ENCODE measurements around the gene MYO18A.
"Not testable (repeated sequence)": the region's sequence is repeated elsewhere in the genome, so short reads cannot be mapped to it uniquely, and the experiment has no call there.

MYO18A gene

GRCh38 chr17:29165261-29165660 is 14.9 kb downstream of the MYO18A start:
- no peak for DNase-seq

GRCh38 chr17:29163563-29163962 is 16.6 kb downstream of the MYO18A start:
- DNase-seq, result no peak

- DNase-seq, result no peak
These were observed 17.3 kb downstream of the MYO18A start for GRCh38 chr17:29162909-29163341.

DNA sequence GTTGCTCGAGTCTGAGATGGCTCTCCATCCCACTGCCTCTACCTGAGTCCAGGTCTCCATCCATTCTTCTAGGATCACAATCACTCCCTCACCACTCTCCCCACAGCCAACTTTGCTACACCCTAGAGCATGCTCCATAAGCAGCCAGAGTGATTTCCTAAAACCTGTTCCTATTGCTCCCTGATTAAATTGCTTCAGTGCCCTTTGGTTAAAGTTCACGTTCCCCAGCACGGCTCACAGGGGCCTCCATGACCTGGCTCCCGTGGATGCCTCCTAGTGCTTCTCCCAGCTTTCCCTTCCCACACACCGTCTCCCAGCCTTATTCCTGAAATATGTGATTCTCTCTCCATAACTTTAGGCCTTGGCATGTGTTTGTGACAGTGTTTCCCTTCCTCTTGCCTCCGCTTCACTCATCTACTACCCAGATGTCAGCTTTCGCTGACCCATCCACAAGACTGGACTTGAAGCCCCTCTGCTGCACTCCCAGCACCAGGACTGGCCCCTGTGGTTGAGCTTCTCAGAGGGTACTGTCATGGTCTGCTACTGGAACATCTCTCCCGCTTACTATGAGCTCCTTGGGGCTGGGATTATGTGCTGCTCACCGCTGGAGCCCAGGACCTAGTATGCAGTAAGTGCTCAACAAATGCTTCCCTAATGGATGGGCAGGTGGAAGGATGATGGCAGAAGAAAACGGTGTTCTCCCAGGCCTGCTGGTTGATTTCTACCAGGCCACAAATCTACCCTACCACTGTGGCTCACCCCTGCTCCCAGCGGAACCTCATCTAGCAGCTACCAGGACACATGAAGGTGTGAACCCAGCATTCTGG is 17.9 kb downstream of the MYO18A start:
- no peak for DNase-seq

DNA sequence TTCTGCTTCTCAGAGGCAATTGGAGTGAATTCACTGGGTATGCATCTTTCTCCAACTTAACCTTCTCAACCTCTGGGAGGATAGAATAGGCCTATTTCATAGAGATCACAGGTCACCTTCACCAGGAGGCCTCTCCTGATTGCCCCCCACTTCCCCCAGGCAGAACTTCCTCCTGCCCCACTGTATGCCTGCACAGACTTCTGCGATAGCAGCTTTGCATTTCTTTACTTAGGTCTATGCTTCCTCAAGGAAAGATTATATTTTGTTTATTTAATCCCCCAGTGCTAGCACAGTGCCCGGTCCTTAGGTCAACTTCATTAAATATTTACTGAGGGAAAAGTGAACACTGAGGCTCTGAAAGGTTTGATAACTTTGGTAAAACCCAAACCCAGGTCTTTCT is 19.9 kb downstream of the MYO18A start:
- no peak for DNase-seq

- DNase-seq, result no peak
These were observed 20.8 kb downstream of the MYO18A start for GRCh38 chr17:29159306-29159860.

GRCh38 chr17:29158488-29159275 is 21.5 kb downstream of the MYO18A start:
- no peak for DNase-seq

DNA sequence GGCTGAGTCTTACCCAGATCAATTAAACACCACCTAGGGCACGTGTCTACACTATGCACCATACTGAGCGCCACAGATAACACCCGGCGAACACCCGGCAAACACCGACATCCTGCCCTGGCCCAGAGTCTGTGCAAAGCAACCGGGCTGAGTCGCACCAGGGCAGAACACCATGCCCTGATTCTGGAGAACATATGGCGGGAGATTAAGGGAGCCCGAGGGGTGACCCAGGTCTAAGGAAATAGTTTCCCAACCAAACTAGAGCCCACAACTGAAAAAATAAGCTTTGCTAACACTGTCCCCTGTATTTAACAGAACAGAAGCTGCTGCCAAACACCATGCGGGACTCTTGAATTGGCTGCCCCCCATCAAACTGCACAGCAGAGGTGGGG is 22.1 kb downstream of the MYO18A start:
- DNase-seq, result no peak

- DNase-seq, result no peak
These were observed 22.9 kb downstream of the MYO18A start for GRCh38 chr17:29157310-29157709.

DNA sequence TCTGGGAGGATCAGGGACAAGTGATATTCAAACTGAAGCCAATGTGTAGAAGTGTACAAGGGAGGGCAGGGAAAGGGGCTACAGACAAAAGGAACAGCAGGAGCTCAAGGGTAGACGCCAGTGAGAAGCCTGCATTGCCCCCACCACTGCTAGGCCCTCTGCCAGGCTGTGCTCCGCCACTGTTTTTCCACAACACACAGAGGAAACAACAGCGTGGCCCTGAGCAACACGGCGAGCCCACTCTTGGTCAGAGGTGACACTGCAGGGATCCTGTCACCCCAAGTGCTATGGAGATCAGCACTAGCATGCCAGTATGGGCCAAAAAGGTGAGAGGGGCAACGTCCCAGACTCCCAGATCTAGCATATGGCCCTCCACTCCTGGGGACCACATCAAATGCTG is 23.4 kb downstream of the MYO18A start:
- DNase-seq, result no peak

DNA sequence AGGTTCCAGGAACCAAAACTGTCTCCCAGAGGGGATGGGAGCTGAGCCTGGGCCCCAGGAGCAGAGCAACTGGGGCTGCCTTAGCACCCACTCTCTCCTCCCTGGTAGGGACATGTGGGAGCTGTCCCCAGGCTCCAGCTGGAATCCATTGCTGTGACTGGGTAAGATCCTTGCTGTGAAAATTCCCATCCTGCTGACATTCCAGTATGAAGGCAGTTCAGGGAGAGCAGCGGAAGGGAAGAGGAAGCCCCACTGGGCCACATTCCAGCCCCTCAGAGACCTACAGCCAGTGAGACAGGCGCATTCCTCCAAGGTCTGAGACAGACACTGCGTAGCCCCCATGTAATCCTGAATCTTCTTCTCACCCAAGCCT is 24.2 kb downstream of the MYO18A start:
- no peak for DNase-seq

DNA sequence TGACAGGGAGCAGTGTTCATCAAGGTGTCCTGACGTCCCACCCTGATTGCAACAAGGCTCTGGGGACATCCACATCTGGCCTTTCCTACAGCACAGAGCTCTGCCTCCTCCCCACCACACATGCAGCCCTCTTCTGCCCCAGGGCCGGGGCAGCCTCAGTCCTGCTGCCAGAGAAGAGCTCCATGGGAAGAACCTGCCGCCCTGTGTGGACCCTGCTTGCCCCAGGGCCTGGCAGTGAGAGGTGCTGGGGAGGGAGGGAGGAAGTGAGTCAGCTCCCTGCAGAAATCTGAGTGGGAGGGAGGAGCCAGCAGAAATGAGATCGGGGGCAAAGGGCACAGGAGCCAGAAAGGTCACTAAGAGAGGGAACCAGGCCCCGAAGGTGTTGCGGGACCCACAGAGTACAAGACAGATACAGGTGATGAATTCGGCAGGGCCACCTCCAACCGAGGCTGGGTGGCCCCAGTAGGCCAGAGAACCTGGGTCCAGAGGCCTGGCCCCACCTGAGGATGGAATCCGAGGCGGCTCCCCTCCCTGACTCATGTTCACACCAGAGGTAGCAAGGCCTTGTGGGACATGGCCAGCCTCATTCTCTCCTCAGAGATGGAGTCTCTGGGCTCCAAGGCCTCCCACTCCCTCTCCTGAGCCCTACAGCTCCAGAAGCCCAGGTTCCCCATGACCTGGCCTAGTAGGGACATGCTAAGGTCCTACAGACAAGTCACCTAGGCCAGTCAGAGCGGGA is 24.8 kb downstream of the MYO18A start:
- DNase-seq, result peak; percentile 66 to 67

GRCh38 chr17:29154516-29155226 is 25.5 kb downstream of the MYO18A start:
- no peak for DNase-seq

- no peak for DNase-seq
These were observed 28.6 kb downstream of the MYO18A start for GRCh38 chr17:29151567-29151966.

DNA sequence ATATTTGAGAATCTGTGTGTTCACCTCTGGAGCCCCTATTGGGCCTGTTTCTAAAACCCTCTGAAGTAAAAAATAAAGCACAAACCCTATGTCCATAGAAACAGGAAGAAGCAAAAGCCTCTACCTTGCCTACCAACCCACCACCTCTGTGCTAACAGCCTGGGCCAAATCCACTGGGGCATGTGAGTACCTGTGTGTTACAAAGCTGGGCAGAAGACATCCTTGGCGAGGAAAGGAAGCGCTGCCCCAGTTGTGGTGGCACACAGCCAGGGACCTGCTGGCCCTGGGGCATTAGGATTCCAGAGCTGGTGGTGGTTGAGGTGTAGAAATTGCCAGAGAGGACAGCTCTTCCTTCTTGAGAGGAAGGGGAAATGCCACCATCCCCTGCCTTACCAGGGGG is 30.0 kb downstream of the MYO18A start:
- no peak for DNase-seq

- DNase-seq, result no peak
These were observed 30.6 kb downstream of the MYO18A start for GRCh38 chr17:29149431-29150064.

- DNase-seq, result peak; percentile 85 to 86
These were observed 31.3 kb downstream of the MYO18A start for GRCh38 chr17:29148790-29149430.

DNA sequence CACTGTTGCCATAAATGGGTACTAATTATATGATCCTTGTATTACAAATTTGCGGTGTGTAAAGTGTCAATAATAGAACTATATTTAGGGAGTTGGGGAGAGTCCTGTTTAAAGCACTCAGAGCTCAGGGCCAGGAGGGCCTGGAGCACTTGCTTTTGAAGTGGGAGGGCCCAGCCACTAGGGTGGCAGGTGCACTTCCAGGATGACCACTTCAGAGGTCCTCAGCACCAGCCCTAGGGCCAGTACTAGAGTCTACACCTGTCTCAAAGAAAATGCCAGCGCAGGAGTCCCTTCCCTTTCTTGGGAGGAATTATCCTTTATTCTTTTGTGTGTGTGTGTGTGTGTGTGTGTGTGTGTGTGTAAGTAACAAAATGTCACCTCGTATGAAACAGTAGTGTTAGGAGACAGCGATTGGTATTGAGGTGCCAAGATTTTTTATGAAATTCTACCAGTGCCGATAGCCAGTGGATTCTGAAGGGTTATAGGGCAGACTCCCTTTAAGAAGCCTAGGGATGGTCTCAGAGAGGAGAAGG is 31.9 kb downstream of the MYO18A start:
- no peak for DNase-seq

GRCh38 chr17:29147682-29148081 is 32.5 kb downstream of the MYO18A start:
- DNase-seq, result no peak

DNA sequence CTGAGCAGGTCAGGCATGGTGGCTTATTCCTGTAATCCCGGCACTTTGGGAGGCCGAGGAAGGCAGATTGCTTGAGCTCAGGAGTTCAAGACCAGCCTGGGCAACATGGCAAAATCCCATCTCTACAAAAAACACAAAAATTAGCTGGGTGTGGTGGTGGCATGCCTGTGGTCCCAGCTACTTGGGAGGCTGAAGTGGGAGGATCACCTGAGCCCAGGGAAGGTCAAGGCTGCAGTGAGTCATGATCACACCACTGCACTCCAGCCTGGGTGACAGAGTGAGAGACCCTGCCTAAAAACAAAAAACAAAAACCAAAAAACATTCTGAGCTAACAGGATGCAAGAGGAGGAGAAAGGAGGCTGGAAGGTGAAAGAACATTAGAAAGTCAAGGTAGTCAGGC is 33.0 kb downstream of the MYO18A start:
- DNase-seq, result not testable (repeated sequence)

GRCh38 chr17:29146369-29146972 is 33.7 kb downstream of the MYO18A start:
- DNase-seq, result no peak

Measured in activated CD4-positive, alpha-beta T cell treated with anti-CD3 and anti-CD28 coated beads, Interleukin-2, amount 50 U/mL, for 4 hours (primary cell).